Measurements from ENCODE around the gene SLFN12L.
"Not testable (repeated sequence)": the region's sequence is repeated elsewhere in the genome, so short reads cannot be mapped to it uniquely, and the experiment has no call there.

SLFN12L gene

GRCh38 chr17:35545150-35545549, 7.7 kb upstream of the SLFN12L start:
- no peak for DNase-seq (ENCODE audit: low read depth)

GRCh38 chr17:35543856-35544255, 6.4 kb upstream of the SLFN12L start:
- TF ChIP-seq CTCF (conservative IDR thresholded peaks at IDR 0.05; ENCODE audit: low read length): no peak
- DNase-seq (ENCODE audit: low read depth): no peak
- no peak overlapping the region for H3K4me3 ChIP-seq (ENCODE audit: low read length)

More at GRCh38 chr17:35545150-35545549, 7.7 kb upstream of the SLFN12L start:
- TF ChIP-seq CTCF (conservative IDR thresholded peaks at IDR 0.05; ENCODE audit: low read length): no peak
- H3K4me3 ChIP-seq (ENCODE audit: low read length): no peak overlapping the region

- H3K4me3 ChIP-seq (ENCODE audit: low read length): no peak overlapping the region
- TF ChIP-seq CTCF (conservative IDR thresholded peaks at IDR 0.05; ENCODE audit: low read length): no peak
- no peak for DNase-seq (ENCODE audit: low read depth)
These were observed 5.5 kb upstream of the SLFN12L start for GRCh38 chr17:35542990-35543389.

- no peak for TF ChIP-seq CTCF (conservative IDR thresholded peaks at IDR 0.05; ENCODE audit: low read length)
- no peak for DNase-seq (ENCODE audit: low read depth)
- H3K4me3 ChIP-seq (ENCODE audit: low read length): no peak overlapping the region
These were observed 4.0 kb upstream of the SLFN12L start for GRCh38 chr17:35541434-35541833.

- peak overlapping the region; percentile 34 for H3K4me3 ChIP-seq (ENCODE audit: low read length)
- no peak for TF ChIP-seq CTCF (conservative IDR thresholded peaks at IDR 0.05; ENCODE audit: low read length)
These were observed 3.3 kb upstream of the SLFN12L start for GRCh38 chr17:35540589-35541404.

GRCh38 chr17:35539659-35540026, 2.2 kb upstream of the SLFN12L start:
- no peak for TF ChIP-seq CTCF (conservative IDR thresholded peaks at IDR 0.05; ENCODE audit: low read length)
- no peak overlapping the region for H3K4me3 ChIP-seq (ENCODE audit: low read length)
- no peak for DNase-seq (ENCODE audit: low read depth)

More at GRCh38 chr17:35540589-35541404, 3.3 kb upstream of the SLFN12L start:
- peak; percentile 25 for DNase-seq (ENCODE audit: low read depth)

GRCh38 chr17:35536664-35537171, 760 bp downstream of the SLFN12L start:
- DNase-seq (ENCODE audit: low read depth): no peak
- H3K4me3 ChIP-seq (ENCODE audit: low read length): no peak overlapping the region
- no peak for TF ChIP-seq CTCF (conservative IDR thresholded peaks at IDR 0.05; ENCODE audit: low read length)

- H3K4me3 ChIP-seq (ENCODE audit: low read length); DNase-seq (ENCODE audit: low read depth): not testable (repeated sequence)
These were observed 2.1 kb downstream of the SLFN12L start for GRCh38 chr17:35535406-35535805.
